ENCODE data around the gene BCO2.

DNA sequence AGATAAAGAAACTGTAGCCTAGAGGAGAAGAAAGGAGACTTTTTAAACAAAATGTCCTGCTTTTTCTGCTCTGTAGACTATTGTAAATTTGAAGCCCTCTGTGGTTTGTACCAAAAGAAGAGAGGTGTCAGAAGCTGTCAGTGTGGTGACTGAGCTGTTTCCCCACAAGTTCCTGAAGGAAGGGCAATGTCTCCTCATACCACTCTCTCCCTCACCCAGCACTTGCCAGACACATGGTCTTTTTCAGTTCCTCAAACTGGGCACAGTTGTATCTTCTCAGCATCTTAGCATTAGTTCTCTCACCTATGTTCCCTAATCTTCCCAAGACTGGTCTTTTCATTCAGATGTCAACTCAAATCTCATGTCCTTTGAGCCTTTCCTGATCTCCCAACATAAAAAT is 4.3 kb downstream of the BCO2 start:
- TF ChIP-seq, protein P1, sequence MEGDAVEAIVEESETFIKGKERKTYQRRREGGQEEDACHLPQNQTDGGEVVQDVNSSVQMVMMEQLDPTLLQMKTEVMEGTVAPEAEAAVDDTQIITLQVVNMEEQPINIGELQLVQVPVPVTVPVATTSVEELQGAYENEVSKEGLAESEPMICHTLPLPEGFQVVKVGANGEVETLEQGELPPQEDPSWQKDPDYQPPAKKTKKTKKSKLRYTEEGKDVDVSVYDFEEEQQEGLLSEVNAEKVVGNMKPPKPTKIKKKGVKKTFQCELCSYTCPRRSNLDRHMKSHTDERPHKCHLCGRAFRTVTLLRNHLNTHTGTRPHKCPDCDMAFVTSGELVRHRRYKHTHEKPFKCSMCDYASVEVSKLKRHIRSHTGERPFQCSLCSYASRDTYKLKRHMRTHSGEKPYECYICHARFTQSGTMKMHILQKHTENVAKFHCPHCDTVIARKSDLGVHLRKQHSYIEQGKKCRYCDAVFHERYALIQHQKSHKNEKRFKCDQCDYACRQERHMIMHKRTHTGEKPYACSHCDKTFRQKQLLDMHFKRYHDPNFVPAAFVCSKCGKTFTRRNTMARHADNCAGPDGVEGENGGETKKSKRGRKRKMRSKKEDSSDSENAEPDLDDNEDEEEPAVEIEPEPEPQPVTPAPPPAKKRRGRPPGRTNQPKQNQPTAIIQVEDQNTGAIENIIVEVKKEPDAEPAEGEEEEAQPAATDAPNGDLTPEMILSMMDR (IDR thresholded peaks at IDR 0.05): no peak
- TF ChIP-seq POLR2A (IDR thresholded peaks at IDR 0.05): no peak

Measured in upper lobe of left lung (tissue), 4 donors.